ENCODE measurements around the gene ZNF318.

DNA sequence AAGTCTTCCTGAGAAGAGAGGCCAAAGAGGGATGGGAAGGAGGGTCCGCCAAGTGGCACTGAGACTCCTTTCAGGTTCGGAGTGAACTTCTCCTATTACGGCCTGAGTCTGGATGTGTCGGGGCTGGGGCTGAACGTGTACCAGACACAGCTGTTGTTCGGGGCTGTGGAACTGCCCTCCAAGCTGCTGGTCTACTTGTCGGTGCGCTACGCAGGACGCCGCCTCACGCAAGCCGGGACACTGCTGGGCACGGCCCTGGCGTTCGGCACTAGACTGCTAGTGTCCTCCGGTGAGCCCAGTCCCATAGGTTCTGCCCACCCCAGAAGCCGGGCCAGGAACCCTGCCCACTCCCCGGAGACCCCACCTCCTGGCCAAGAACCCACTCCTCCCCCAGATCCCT, 67.3 kb downstream of the ZNF318 start:
- TF ChIP-seq GATA3 (IDR thresholded peaks at IDR 0.05; ENCODE audit: low read depth, low read length) (no peak), GATA2 (IDR thresholded peaks at IDR 0.05; ENCODE audit: low read depth, low read length) (no peak)
